Measurements from ENCODE around the gene WASHC2A. TPM values are rescaled to one million over a fixed set of nuclear protein-coding genes. Genes with fewer than 3 reads are reported as not detected.
"Not testable (repeated sequence)": the region's sequence is repeated elsewhere in the genome, so short reads cannot be mapped to it uniquely, and the experiment has no call there.

WASHC2A gene
- total and polyA plus RNA-seq, 2 of the 13 experiments (the other 11 are each of a cell fraction or from before 2014, with no cell fraction given): 22.8 to 29.6 TPM

DNA sequence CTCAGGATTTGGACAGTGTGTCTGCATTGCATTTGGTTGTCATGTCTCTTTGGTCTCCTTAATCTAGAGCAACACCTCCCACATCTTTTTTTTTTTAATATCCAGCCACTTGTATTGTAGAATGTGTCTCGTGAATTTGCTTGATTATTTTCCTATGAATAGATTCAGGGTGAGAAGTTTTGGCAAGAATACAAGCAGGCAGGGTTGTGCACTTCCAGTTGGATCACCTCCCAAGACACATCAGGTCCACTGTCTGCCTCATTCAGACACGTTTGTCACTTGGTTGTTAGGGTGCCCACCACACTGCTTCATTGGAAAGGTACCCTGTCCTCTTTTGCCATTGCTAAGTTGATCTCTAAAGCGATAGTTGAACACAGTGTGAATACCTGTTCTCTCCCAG, 30.9 kb downstream of the WASHC2A start:
- H3K9ac ChIP-seq (ENCODE audit: insufficient read depth, low read depth, low read length); ATAC-seq; intact Hi-C loops (cut with micrococcal nuclease; ENCODE audit: unreplicated experiment); BruUV-seq (replicated peaks); H3K36me3 ChIP-seq (replicated peaks in 1 of 2; ENCODE audit: control insufficient read depth in 1 of 2, insufficient read depth in 2 of 2, low read length in 2 of 2); H3K4me2 ChIP-seq (ENCODE audit: low read depth, low read length); H3K27ac ChIP-seq (ENCODE audit: extremely low read length, insufficient read depth, low read length); CTCF ChIA-PET (ENCODE audit: low intra/inter-chr PET ratio, low total read pairs); DNase-seq (ENCODE audit: low spot score); FAIRE-seq; POLR2A ChIA-PET; H3K79me2 ChIP-seq (ENCODE audit: insufficient read depth, low read length); H2AFZ ChIP-seq (ENCODE audit: low read length); H3K27me3 ChIP-seq (ENCODE audit: control insufficient read depth in 1 of 2, insufficient read depth in 2 of 2, low read length in 2 of 2); H3K4me3 ChIP-seq (replicated peaks in 1 of 3; ENCODE audit: insufficient read depth in 1 of 3, low read depth in 2 of 3, low read length in 3 of 3); H4K20me1 ChIP-seq (ENCODE audit: insufficient read depth, low read length); H3K9me3 ChIP-seq (ENCODE audit: low read length); in situ Hi-C loops (cut with HindIII; ENCODE audit: extremely low pct_ligation_motif_present, low pct_unique_long_range_greater_than_20kb): not testable (repeated sequence)
- H3K4me1 ChIP-seq (ENCODE audit: insufficient read depth, low read length): peaks cover 18% of the 10 kb centered on the region
- 96% methylated on average over 3 of the region's 3 CpGs for WGBS (ENCODE audit: low lambda C conversion rate)

DNA sequence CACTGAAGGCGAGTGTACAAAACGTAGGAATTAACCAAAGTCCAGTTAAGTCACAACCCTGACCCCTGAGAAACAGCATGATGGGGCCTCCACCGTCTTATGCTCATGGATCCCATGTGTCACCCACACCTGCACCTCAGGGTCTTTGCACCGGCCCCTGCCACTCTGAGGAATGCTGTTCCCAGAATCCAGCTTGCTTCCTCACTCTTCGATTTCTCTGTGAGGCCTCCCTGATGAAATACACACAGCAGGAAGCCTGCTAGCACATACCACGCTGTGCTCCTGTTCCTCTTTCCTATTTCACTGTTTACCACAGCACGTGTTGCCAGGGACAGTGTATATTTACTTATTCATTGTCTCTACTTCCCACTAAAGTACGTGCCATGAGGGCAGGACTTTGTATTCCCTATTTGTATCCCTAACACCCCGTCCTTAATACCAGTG, 33.4 kb downstream of the WASHC2A start:
- H4K20me1 ChIP-seq (ENCODE audit: insufficient read depth, low read length); POLR2A ChIA-PET; H3K4me2 ChIP-seq (ENCODE audit: low read depth, low read length); H3K4me3 ChIP-seq (replicated peaks in 1 of 3; ENCODE audit: insufficient read depth in 1 of 3, low read depth in 2 of 3, low read length in 3 of 3); intact Hi-C loops (cut with micrococcal nuclease; ENCODE audit: unreplicated experiment); H3K36me3 ChIP-seq (replicated peaks in 1 of 2; ENCODE audit: control insufficient read depth in 1 of 2, insufficient read depth in 2 of 2, low read length in 2 of 2); FAIRE-seq; CTCF ChIA-PET (ENCODE audit: low intra/inter-chr PET ratio, low total read pairs); in situ Hi-C loops (cut with HindIII; ENCODE audit: extremely low pct_ligation_motif_present, low pct_unique_long_range_greater_than_20kb); H3K27me3 ChIP-seq (ENCODE audit: control insufficient read depth in 1 of 2, insufficient read depth in 2 of 2, low read length in 2 of 2); H3K79me2 ChIP-seq (ENCODE audit: insufficient read depth, low read length); H2AFZ ChIP-seq (ENCODE audit: low read length); H3K9me3 ChIP-seq (ENCODE audit: low read length); H3K9ac ChIP-seq (ENCODE audit: insufficient read depth, low read depth, low read length); TF ChIP-seq FOXA1, FOXP1, SOX13 (IDR thresholded peaks at IDR 0.05): not testable (repeated sequence)
- TSS peak; percentile 31 for BruUV-seq (replicated peaks)
- peak; percentile 11 for DNase-seq (ENCODE audit: low spot score)
- Histone ChIP-seq H3K4me1 (ENCODE audit: insufficient read depth, low read length) (peaks cover 18% of the 10 kb centered on the region), H3K27ac (ENCODE audit: extremely low read length, insufficient read depth, low read length) (peak overlapping the region; percentile 75)
- TF ChIP-seq FOXA1 (CRISPR knock-in tag; IDR thresholded peaks at IDR 0.05): 0 out of 2 replicates have a peak, but pooled peaks have one; percentile 9
- peak; percentile 58; the same call in 1 of the 2 replicates for TF ChIP-seq SOX5 (CRISPR knock-in tag; IDR thresholded peaks at IDR 0.05; ENCODE audit: borderline replicate concordance)
- 0 out of 2 replicates have a peak, but pooled peaks have one; percentile 28 for TF ChIP-seq SAP130 (CRISPR knock-in tag; IDR thresholded peaks at IDR 0.05; ENCODE audit: low read depth)
- peak; percentile 37; the same call in 1 of the 2 replicates for TF ChIP-seq FOXP1 (CRISPR knock-in tag; IDR thresholded peaks at IDR 0.05)
- peak in 1 of 2 experiments; percentile 61; a peak in 2 of 4 replicates for TF ChIP-seq SOX13 (CRISPR knock-in tag; conservative IDR thresholded peaks at IDR 0.05 in 1 of 2, IDR thresholded peaks at IDR 0.05 in 1 of 2)
- TF ChIP-seq, protein P1, sequence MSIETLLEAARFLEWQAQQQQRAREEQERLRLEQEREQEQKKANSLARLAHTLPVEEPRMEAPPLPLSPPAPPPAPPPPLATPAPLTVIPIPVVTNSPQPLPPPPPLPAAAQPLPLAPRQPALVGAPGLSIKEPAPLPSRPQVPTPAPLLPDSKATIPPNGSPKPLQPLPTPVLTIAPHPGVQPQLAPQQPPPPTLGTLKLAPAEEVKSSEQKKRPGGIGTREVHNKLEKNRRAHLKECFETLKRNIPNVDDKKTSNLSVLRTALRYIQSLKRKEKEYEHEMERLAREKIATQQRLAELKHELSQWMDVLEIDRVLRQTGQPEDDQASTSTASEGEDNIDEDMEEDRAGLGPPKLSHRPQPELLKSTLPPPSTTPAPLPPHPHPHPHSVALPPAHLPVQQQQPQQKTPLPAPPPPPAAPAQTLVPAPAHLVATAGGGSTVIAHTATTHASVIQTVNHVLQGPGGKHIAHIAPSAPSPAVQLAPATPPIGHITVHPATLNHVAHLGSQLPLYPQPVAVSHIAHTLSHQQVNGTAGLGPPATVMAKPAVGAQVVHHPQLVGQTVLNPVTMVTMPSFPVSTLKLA (IDR thresholded peaks at IDR 0.05): peak; percentile 37; the same call in 1 of the 2 replicates
- TF ChIP-seq TEAD3 (CRISPR knock-in tag; optimal IDR thresholded peaks at IDR 0.05; ENCODE audit: borderline replicate concordance): peak; percentile 25
- 74% methylated on average over 9 of the region's 9 CpGs for WGBS (ENCODE audit: low lambda C conversion rate)
- peak; percentile 46 for ATAC-seq

DNA sequence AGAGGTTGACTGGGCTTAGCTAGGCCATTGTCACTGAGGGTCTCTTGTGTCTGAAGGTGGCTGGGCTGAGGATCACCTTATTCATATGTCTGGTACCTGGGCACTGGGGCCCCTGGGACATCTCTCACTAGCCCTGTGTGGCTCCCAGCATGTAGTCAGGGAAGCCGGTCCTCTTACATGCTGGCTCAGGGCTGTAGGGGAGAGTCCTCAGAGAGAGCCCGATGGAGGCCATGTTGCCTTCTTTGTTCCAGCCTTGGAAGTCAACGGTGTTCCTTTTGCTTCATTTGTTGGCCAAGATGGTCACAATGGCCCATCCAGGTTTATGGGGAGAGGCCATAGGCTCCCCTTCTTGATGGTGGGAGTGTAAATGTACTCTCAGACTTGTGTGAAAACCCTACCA, 34.0 kb downstream of the WASHC2A start:
- Histone ChIP-seq H3K4me1 (ENCODE audit: insufficient read depth, low read length) (peaks cover 18% of the 10 kb centered on the region), H3K4me2 (ENCODE audit: low read depth, low read length) (peak overlapping the region; percentile 54), H3K27ac (ENCODE audit: extremely low read length, insufficient read depth, low read length) (peak overlapping the region; percentile 75), H3K9ac (ENCODE audit: insufficient read depth, low read depth, low read length) (peak overlapping the region; percentile 23; the same call in 1 of the 2 replicates)
- CTCF ChIA-PET (ENCODE audit: low intra/inter-chr PET ratio, low total read pairs); H3K4me3 ChIP-seq (replicated peaks in 1 of 3; ENCODE audit: insufficient read depth in 1 of 3, low read depth in 2 of 3, low read length in 3 of 3); H3K36me3 ChIP-seq (replicated peaks in 1 of 2; ENCODE audit: control insufficient read depth in 1 of 2, insufficient read depth in 2 of 2, low read length in 2 of 2); in situ Hi-C loops (cut with HindIII; ENCODE audit: extremely low pct_ligation_motif_present, low pct_unique_long_range_greater_than_20kb); H3K79me2 ChIP-seq (ENCODE audit: insufficient read depth, low read length); DNase-seq (ENCODE audit: low spot score); H2AFZ ChIP-seq (ENCODE audit: low read length); intact Hi-C loops (cut with micrococcal nuclease; ENCODE audit: unreplicated experiment); H3K27me3 ChIP-seq (ENCODE audit: control insufficient read depth in 1 of 2, insufficient read depth in 2 of 2, low read length in 2 of 2); H3K9me3 ChIP-seq (ENCODE audit: low read length); BruUV-seq (replicated peaks); H4K20me1 ChIP-seq (ENCODE audit: insufficient read depth, low read length); POLR2A ChIA-PET; FAIRE-seq: not testable (repeated sequence)
- peak; percentile 56 for ATAC-seq
- WGBS (ENCODE audit: low lambda C conversion rate): 94% methylated on average over 3 of the region's 3 CpGs

Measured in HepG2 (cell line).